ENCODE measurements around the gene VTN.

VTN gene

GRCh38 chr17:28368306-28368831 lies 1.7 kb downstream of the VTN start:
- DNase-seq: no peak

- no peak for DNase-seq
Observed at GRCh38 chr17:28367641-28368305, 2.3 kb downstream of the VTN start.

DNA sequence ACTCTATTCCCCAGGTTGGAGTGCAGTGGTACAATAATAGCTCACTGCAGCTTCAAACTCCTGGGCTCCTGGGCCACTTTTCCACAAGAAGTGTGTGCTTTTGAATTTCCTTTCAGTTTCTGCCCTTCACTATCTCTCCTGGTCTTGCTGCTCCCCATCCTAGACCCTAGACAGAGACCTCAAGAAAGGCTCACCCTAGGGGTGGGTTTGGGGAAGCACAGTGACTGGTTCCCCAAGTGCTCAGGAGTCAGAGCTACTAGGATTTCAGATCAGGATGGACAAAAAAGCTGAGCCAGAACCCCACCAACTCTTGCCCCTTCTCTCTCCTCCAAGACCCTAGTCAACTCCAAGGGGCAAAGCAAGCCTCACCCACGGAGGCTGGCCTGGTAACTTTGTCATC lies 3.5 kb downstream of the VTN start:
- no peak for DNase-seq

GRCh38 chr17:28365487-28365886 lies 4.6 kb downstream of the VTN start:
- DNase-seq: no peak

DNA sequence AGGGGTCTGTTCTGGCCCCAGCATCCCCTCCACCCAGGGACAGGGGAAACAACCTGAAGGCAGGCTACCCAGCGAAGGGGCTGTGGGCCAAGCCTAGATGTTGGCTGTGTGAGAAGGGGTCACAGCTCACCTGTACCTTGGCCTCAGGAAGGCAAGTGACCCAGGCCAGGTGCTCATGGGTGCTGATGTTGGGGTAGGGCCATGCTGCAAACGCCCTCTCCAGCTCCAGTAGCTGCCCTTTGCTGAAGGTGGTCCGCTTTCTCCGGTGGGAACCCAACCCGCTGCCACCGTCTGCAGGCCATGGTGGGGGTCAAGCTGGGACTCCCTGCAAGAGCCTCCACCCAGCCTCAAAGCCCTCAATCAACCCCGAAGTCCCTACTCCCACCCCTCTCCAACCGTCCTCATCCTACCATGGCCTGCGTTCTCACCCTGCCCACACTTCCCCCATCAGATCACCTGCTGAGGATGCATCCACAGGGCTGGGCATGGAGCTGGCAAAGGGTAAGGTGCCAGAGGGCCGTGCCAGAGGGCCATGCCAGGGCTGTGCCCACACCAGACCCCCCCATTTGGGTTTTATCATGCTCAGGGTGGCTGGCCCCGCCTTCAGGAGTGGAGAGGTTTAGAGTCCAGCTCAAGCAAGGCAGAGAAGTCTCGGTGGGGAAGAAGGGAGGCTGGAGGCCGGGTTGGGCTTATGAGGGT lies 5.3 kb downstream of the VTN start, which contains the start of gene SEBOX:
TSS of gene SEBOX (minus strand) at position 535 of the 699 bp plus-strand sequence. CDS start at position 487, 48 bp downstream.
- DNase-seq: no peak

DNA sequence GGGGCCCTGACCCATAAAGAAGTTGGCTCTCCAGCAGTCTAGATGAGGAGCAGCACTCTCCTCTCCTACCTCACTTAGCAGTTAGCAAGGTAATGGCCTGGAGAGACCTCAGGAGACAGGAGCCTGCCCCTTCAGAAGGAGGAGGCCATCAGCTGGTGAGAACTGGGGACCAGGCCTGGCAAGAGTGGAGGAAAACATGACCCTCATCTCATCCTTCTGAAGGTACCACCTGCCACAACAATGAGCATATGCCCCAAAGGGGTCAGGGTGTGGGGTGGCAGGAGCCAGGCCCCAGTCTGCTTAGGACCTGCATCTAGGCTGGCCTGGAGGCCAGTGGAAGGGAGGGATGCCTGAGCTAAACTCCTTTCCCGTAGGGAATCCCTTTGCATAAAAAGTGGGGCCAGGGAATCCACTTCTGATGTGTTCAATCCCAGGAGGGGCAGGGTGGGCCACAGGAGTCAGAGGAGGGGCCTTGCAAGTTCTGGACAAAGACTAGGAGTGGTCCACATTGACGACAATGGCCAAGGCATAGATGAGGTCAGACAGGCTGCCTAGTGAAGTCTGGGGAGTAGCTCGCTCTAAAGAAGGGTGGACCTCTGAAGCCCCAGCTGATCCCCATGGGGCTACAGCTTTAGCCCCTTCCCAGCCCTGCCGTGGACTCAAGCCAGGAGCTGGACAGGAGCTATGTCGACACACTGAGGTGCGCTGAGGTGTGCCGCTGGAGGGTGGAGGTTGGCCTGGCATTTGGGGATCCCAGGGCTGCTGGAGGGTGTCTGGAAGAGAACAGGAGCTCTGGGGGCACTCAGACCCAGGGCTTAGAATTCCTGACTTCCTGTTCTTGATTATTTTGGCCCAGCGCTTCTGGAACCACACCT lies 6.1 kb downstream of the VTN start:
- DNase-seq: no peak

DNA sequence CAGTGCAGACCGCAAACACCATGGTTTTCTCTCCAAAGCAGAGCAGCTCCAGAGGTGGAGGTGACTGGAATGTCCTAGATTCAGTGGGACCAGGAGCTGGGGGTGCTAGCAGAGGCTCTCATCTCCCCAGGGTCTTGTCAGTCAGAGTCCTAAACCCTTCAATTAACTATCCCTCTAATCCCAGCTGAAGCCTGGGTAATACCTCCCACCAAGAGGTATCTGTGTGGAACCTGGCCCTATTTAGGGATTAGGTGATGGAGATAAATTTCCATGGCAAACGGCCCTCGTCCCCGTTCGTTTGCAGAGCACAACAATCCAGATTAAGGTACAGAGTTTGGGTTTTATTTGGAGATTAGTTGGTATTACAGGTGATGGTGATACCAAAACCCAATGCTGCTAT lies 6.9 kb downstream of the VTN start:
- no peak for DNase-seq

GRCh38 chr17:28357901-28358197 lies 12.3 kb downstream of the VTN start:
- no peak for DNase-seq

- peak; percentile 91 for DNase-seq
Observed at GRCh38 chr17:28357061-28357900, 12.8 kb downstream of the VTN start, which contains the start of gene POLDIP2. Gene POLDIP2 (minus strand): TSS chr17:28357527. CDS start chr17:28357448, 79 bp downstream.

DNA sequence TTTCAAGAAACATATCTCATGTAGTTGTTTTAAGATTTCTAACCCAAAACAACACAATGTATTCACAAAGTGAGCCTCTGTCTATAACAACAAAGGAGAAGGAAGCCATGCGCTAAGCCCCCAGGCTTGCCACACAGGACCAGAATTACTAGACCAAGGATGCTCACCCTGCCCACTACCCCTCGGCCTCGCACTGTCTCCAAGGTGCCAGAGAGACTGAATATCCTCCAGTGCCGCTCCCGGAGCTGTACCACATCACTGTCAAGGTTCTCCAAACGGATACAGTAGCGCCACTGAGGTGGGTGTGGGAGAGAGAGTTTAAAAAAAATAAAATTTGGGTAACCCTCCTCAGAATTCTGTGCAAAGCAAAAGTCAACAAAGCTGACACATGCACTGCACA lies 19.8 kb downstream of the VTN start:
- DNase-seq: no peak

GRCh38 chr17:28348979-28349378 lies 21.1 kb downstream of the VTN start:
- DNase-seq: no peak

- DNase-seq: no peak
Observed at GRCh38 chr17:28347261-28347891, 22.7 kb downstream of the VTN start.

DNA sequence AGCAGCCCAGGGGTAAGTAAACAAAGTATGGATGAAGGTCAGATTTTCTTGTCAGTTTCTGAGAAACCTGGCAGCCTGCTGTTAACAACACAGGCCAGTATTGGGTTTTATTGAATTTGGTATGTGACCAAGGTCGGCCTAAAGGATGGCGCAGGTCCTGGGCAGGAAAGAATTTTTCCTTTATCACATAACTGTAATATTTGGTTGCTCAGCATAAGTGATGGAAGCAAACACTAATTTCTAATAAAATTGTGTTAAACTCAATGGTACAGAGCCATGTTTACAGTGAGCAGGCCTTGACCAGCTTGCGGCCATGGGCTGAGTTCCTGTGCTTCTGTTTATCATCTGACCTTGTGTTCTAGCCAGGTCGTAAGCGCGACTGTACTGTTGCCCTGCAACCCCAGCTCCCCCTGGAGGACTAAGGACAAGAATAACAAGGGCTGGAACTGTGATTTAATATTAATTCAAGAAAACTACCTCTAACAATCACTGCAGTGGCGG lies 23.3 kb downstream of the VTN start:
- DNase-seq: no peak

- DNase-seq: no peak
Observed at GRCh38 chr17:28346199-28346580, 23.9 kb downstream of the VTN start.

DNA sequence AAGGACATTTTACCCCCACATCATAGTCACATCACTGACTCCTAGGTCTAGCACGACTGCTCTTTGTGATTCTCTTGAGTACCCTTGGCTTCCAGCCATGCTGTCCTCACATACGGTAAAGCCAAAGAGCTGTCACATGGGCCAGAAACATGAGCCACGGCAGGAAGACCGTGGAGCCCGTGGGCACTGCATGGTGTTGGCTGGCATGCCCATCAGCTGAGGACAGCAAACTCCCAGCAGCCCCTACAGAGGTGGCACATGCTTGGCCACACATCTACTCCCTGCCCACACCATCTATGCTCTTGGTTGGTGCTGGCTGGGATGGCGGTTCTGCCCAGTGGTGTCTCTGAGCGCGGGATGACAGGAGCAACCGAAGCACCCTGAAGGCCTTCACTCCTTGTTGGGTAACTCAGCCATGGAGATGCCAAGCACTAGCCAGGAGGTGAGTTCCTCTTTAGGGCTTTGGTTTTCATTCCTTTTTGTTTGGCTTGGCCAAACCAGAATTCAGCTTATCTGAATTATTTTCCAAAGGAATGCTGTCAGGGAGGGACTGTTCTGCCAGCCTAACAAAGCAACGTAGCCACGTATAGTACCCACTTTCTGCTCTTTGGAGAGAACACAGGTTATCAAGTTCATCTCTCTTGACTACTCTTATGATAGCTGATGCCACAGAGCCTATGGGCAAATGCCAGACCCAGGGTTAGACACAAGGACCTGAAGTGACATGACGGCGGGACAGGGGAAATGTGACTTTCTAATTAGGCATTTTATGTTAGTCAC lies 24.5 kb downstream of the VTN start:
- no peak for DNase-seq

GRCh38 chr17:28344435-28344901 lies 25.6 kb downstream of the VTN start:
- DNase-seq: no peak

DNA sequence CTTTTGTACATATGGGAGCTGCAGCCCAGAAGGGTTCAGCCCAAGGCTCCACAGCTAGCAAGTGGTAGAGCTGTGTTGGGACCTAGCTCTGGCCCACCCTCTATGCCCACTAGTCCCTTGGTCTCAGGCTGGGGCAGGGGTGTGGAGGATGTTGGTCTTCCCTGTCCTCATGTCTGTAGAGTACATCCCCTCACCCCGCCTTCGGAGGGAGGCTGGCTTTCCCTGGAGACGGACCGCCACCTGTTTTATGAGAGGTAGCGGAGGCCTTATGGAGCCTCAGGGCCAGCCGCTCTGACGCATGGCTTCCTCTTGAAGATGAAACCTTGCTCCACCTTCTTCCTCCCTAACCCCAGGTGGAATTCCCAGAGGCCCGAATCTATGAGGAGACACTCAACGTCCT lies 26.1 kb downstream of the VTN start:
- DNase-seq: no peak

DNA sequence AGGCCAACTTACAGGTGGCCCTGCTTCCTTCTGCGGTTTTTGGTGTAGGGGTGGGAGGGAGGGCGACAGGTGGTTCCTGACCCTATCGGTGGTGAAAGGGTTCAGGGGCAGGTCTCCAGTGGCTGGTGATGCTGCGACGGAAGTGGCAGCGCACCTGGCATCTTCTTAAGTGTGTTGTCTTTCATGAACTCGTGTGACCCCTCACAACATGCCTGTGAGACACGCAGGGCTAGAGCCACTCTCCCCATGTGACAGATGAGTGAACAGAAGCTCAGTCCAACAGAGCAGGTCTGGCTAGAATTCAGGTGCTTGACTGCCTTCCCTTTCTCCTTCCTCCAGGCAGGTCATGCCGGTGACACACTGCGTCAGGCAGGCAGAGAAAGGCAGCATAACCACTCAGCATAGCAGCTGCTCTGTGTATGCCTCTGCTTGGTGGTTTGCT lies 26.6 kb downstream of the VTN start:
- no peak for DNase-seq

DNA sequence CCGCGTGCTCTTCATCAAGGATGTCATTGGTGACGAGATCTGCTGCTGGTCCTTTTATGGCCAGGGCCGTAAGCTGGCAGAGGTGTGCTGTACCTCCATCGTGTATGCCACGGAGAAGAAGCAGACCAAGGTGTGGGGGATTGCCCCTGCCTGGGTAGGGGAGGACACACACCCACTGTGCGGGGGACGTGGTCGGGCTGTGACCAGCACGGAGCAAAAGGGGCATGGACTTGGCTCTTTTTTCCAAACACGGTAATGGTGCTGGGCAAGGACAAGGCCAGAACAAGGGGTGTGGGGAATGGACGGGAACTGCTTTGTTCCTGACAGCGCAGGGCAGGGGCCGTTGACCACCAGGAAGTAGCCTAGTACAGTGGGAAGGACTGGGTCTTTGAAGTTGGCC lies 27.8 kb downstream of the VTN start:
- DNase-seq: no peak

- no peak for DNase-seq
Observed at GRCh38 chr17:28341516-28341915, 28.6 kb downstream of the VTN start.

DNA sequence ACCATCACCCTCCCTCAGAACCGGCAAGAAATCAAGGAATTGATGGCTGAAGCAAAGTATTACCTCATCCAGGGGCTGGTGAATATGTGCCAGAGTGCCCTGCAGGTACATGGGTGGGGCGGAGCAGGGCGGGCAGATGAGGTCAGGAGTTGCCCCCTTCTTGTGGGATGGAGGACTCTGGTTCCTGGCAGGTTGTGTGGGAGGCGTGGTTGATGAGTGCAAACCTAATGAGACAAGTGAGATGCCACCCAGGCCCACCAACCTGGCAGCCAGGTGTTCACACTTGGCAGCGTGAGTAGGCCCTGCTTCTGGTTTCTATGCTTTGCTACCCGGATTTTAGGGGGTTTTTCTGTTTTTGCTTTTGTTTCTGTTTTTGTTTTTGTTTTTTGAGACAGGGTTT lies 29.7 kb downstream of the VTN start:
- DNase-seq: no peak

Measured in NCI-H1092 (cell line).